Trophoblast cell (in vitro differentiated cells and primary cell): ENCODE measurements around the gene SEMA3A.

ENCODE experiments used
- DNase-seq, 2 donors: peaks; one replicate each; pipeline ENCODE4 v3.0.0-alpha.2; 2016
- H2AFZ ChIP-seq: 2 replicates; pipeline ENCODE4 v1.6.1; 2013; ENCODE audit warnings: low read length, moderate library complexity, mild to moderate bottlenecking; ENCODE audit not compliant: insufficient read depth, poor library complexity
- H2AK5ac ChIP-seq: 2 replicates; pipeline ENCODE4 v1.6.1; 2013; ENCODE audit warnings: mild to moderate bottlenecking, low read length
- H2BK120ac ChIP-seq: 2 replicates; pipeline ENCODE4 v1.6.1; 2013; ENCODE audit warnings: low read length, mild to moderate bottlenecking, moderate library complexity; ENCODE audit not compliant: insufficient read depth, poor library complexity
- H2BK12ac ChIP-seq: 2 replicates; pipeline ENCODE4 v1.6.1; 2013; ENCODE audit warnings: mild to moderate bottlenecking, low read length, moderate library complexity
- H2BK5ac ChIP-seq: 2 replicates; pipeline ENCODE4 v1.6.1; 2013; ENCODE audit warnings: low read length, low read depth, moderate library complexity, mild to moderate bottlenecking; ENCODE audit not compliant: poor library complexity
- H3K14ac ChIP-seq: 2 replicates; pipeline ENCODE4 v1.6.1; 2013; ENCODE audit warnings: mild to moderate bottlenecking, low read length
- H3K18ac ChIP-seq: 2 replicates; pipeline ENCODE4 v1.6.1; 2013; ENCODE audit warnings: mild to moderate bottlenecking, low read length
- H3K23ac ChIP-seq: 2 replicates; pipeline ENCODE4 v1.6.1; 2013; ENCODE audit warnings: low read length
- H3K27ac ChIP-seq: 2 replicates; pipeline ENCODE4 v1.5.1; 2013; ENCODE audit warnings: low read depth, mild to moderate bottlenecking, inconsistent platforms, low read length, moderate library complexity
- H3K27me3 ChIP-seq: 2 replicates; pipeline ENCODE4 v1.6.1; 2013; ENCODE audit warnings: inconsistent platforms, mild to moderate bottlenecking, low read length, moderate library complexity; ENCODE audit not compliant: insufficient read depth
- H3K36me3 ChIP-seq, 2 experiments: 1 replicate in 1 of 2; 2 replicates in 1 of 2; pipeline ENCODE4 v1.6.1; 2013; ENCODE audit warnings: low read length in 2 of 2, mild to moderate bottlenecking in 2 of 2, moderate library complexity in 1 of 2; ENCODE audit not compliant: insufficient read depth in 2 of 2, control insufficient read depth in 1 of 2
- H3K4ac ChIP-seq: 2 replicates; pipeline ENCODE4 v1.6.1; 2013; ENCODE audit warnings: low read depth, mild to moderate bottlenecking, low read length, moderate library complexity
- H3K4me1 ChIP-seq, 2 experiments: 1 replicate in 1 of 2; 2 replicates in 1 of 2; pipeline ENCODE4 v1.6.1; 2013; ENCODE audit warnings: low read length in 2 of 2, mild to moderate bottlenecking in 2 of 2, moderate library complexity in 1 of 2; ENCODE audit not compliant: insufficient read depth in 2 of 2, control insufficient read depth in 1 of 2
- H3K4me2 ChIP-seq: 2 replicates; pipeline ENCODE4 v1.6.1; 2013; ENCODE audit warnings: inconsistent platforms, mild to moderate bottlenecking, low read length, moderate library complexity
- H3K4me3 ChIP-seq: 2 replicates; pipeline ENCODE4 v1.5.1; 2013; ENCODE audit warnings: mild to moderate bottlenecking, low read depth, low read length, inconsistent platforms
- H3K79me1 ChIP-seq: one replicate; pipeline ENCODE4 v1.6.1; 2013; ENCODE audit warnings: low read length
- H3K79me2 ChIP-seq: 2 replicates; pipeline ENCODE4 v1.6.1; 2013; ENCODE audit warnings: low read length, mild to moderate bottlenecking; ENCODE audit not compliant: control insufficient read depth, insufficient read depth, poor library complexity
- H3K9ac ChIP-seq: 2 replicates; pipeline ENCODE4 v1.6.1; 2013; ENCODE audit warnings: mild to moderate bottlenecking, low read length
- H3K9me3 ChIP-seq: 2 replicates; pipeline ENCODE4 v1.6.1; 2013; ENCODE audit warnings: low read depth, mild to moderate bottlenecking, control low read depth, inconsistent platforms, low read length; ENCODE audit not compliant: insufficient read depth
- H4K12ac ChIP-seq: 2 replicates; pipeline ENCODE4 v1.6.1; 2013; ENCODE audit warnings: low read depth, mild to moderate bottlenecking, low read length, moderate library complexity
- H4K8ac ChIP-seq: 2 replicates; pipeline ENCODE4 v1.6.1; 2013; ENCODE audit warnings: low read depth, mild to moderate bottlenecking, low read length, moderate library complexity
- H4K91ac ChIP-seq: one replicate; pipeline ENCODE4 v1.6.1; 2013; ENCODE audit warnings: low read depth, mild to moderate bottlenecking, low read length, moderate library complexity
- WGBS: extraction: QIAGEN DNeasy Blood & Tissue Kit; methylation state at CpG from one replicate; pipeline ENCODE4 v1.1.7; 2013; ENCODE audit warnings: missing lambda C conversion rate; ENCODE audit not compliant: insufficient read length, insufficient coverage; ENCODE audit errors: extremely low coverage; 5-methylcytosine and 5-hydroxymethylcytosine counted together

The SEMA3A gene

GRCh38 chr7:84092207-84092606 is 102.4 kb downstream of the SEMA3A start:
- no peaks in the 10 kb centered on the region for H3K36me3 ChIP-seq
- H3K27ac ChIP-seq = no peak overlapping the region
- no peak overlapping the region for H3K18ac ChIP-seq
- no peaks in the 10 kb centered on the region for H3K79me2 ChIP-seq
- H2AFZ ChIP-seq = no peak overlapping the region
- no peaks in the 10 kb centered on the region for H3K27me3 ChIP-seq
- no peak overlapping the region for H3K4me3 ChIP-seq
- H4K91ac ChIP-seq = no peak overlapping the region
- no peak overlapping the region for H3K14ac ChIP-seq
- H2BK5ac ChIP-seq = no peak overlapping the region
- H3K4me2 ChIP-seq = no peak overlapping the region
- H4K12ac ChIP-seq = no peak overlapping the region
- H3K9ac ChIP-seq = no peak overlapping the region
- H2AK5ac ChIP-seq = no peak overlapping the region
- H2BK12ac ChIP-seq = no peak overlapping the region
- no peaks in the 10 kb centered on the region for H3K79me1 ChIP-seq
- no peak for DNase-seq
- WGBS = no CpG with 5 or more reads among the region's 5 CpGs
- no peak overlapping the region for H2BK120ac ChIP-seq
- no peak overlapping the region for H3K4ac ChIP-seq
- no peak overlapping the region for H4K8ac ChIP-seq
- no peak overlapping the region for H3K23ac ChIP-seq
- H3K4me1 ChIP-seq = no peaks in the 10 kb centered on the region
- no peaks in the 10 kb centered on the region for H3K9me3 ChIP-seq

- no peak overlapping the region for H3K9ac ChIP-seq
- H3K9me3 ChIP-seq = no peaks in the 10 kb centered on the region
- H2BK120ac ChIP-seq = no peak overlapping the region
- DNase-seq = peak in 1 of 2 donors; percentile 71
- no peak overlapping the region for H3K4ac ChIP-seq
- no peaks in the 10 kb centered on the region for H3K36me3 ChIP-seq
- no peak overlapping the region for H2AK5ac ChIP-seq
- no peak overlapping the region for H2AFZ ChIP-seq
- H3K79me1 ChIP-seq = no peaks in the 10 kb centered on the region
- no peak overlapping the region for H2BK12ac ChIP-seq
- H3K4me1 ChIP-seq = no peaks in the 10 kb centered on the region
- no peaks in the 10 kb centered on the region for H3K79me2 ChIP-seq
- no peaks in the 10 kb centered on the region for H3K27me3 ChIP-seq
- H3K4me2 ChIP-seq = no peak overlapping the region
- no peak overlapping the region for H3K23ac ChIP-seq
- H4K8ac ChIP-seq = no peak overlapping the region
- no peak overlapping the region for H3K14ac ChIP-seq
- no peak overlapping the region for H3K18ac ChIP-seq
- no peak overlapping the region for H3K27ac ChIP-seq
- no peak overlapping the region for H4K12ac ChIP-seq
- H3K4me3 ChIP-seq = no peak overlapping the region
- no peak overlapping the region for H2BK5ac ChIP-seq
- no CpG with 5 or more reads among the region's 1 CpG for WGBS
- H4K91ac ChIP-seq = no peak overlapping the region
These were observed 103.3 kb downstream of the SEMA3A start for GRCh38 chr7:84091318-84091717.

GRCh38 chr7:84088802-84089201 is 105.8 kb downstream of the SEMA3A start:
- WGBS = no CpG with 5 or more reads among the region's 1 CpG
- Histone ChIP-seq H3K4me3 (no peak overlapping the region), H3K23ac (no peak overlapping the region), H3K14ac (no peak overlapping the region), H2BK12ac (no peak overlapping the region), H3K9ac (no peak overlapping the region), H3K4ac (no peak overlapping the region), H3K9me3 (no peaks in the 10 kb centered on the region), H3K4me2 (no peak overlapping the region), H3K27me3 (no peaks in the 10 kb centered on the region), H4K8ac (no peak overlapping the region), H3K79me2 (no peaks in the 10 kb centered on the region), H2AFZ (no peak overlapping the region), H2BK120ac (no peak overlapping the region), H3K79me1 (no peaks in the 10 kb centered on the region), H3K18ac (no peak overlapping the region), H3K36me3 (no peaks in the 10 kb centered on the region), H4K12ac (no peak overlapping the region), H3K4me1 (no peaks in the 10 kb centered on the region), H2BK5ac (no peak overlapping the region), H4K91ac (no peak overlapping the region), H2AK5ac (no peak overlapping the region), H3K27ac (no peak overlapping the region)
- no peak for DNase-seq

- no peak overlapping the region for H4K8ac ChIP-seq
- no peak overlapping the region for H2BK12ac ChIP-seq
- WGBS = no CpG with 5 or more reads among the region's 3 CpGs
- H3K79me1 ChIP-seq = no peaks in the 10 kb centered on the region
- H2AFZ ChIP-seq = no peak overlapping the region
- H3K79me2 ChIP-seq = no peaks in the 10 kb centered on the region
- H2AK5ac ChIP-seq = no peak overlapping the region
- no peaks in the 10 kb centered on the region for H3K27me3 ChIP-seq
- no peak overlapping the region for H3K27ac ChIP-seq
- H2BK120ac ChIP-seq = no peak overlapping the region
- no peaks in the 10 kb centered on the region for H3K36me3 ChIP-seq
- no peak overlapping the region for H3K9ac ChIP-seq
- no peak overlapping the region for H3K4me3 ChIP-seq
- H4K12ac ChIP-seq = no peak overlapping the region
- no peak for DNase-seq
- no peak overlapping the region for H3K14ac ChIP-seq
- no peak overlapping the region for H3K23ac ChIP-seq
- no peak overlapping the region for H3K18ac ChIP-seq
- no peak overlapping the region for H3K4me2 ChIP-seq
- no peaks in the 10 kb centered on the region for H3K4me1 ChIP-seq
- H3K4ac ChIP-seq = no peak overlapping the region
- no peak overlapping the region for H4K91ac ChIP-seq
- no peak overlapping the region for H2BK5ac ChIP-seq
- H3K9me3 ChIP-seq = no peaks in the 10 kb centered on the region
These were observed 108.6 kb downstream of the SEMA3A start for GRCh38 chr7:84085998-84086397.
